ENCODE results near the gene DIAPH2. TPM values are rescaled to one million over a fixed set of nuclear protein-coding genes. Genes with fewer than 3 reads are reported as not detected.

DIAPH2 gene
- polyA plus RNA-seq, 1 experiment: 3.1 TPM

DNA sequence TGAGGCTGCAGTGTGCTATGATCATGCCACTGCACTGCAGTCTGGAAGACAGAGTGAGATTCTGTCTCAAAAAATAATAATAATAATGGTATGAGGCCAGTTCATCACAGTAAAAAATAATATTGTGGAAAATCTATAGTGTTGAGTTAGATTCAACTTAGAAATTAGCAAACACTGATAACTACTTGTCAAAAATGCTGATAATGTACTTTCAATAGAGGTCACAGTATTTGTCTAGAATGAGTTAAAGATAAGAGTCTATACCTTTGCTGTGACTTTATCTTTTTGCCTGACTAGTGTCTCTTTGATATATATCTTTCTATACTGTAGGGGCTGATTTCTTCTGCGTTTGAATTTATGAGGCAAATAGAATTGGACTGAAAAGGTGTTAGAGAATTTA, 629.7 kb downstream of the DIAPH2 start:
- POLR2A ChIA-PET: no interaction called here
- CTCF ChIA-PET: no interaction called here
- Histone ChIP-seq H3K4me3 (ENCODE audit: low read depth, low read length) (no peak overlapping the region), H3K27me3 (ENCODE audit: control insufficient read depth, insufficient read depth, low read length) (no peaks in the 10 kb centered on the region), H3K36me3 (ENCODE audit: control insufficient read depth, insufficient read depth, low read length) (no peaks in the 10 kb centered on the region)
- TF ChIP-seq, protein P1, sequence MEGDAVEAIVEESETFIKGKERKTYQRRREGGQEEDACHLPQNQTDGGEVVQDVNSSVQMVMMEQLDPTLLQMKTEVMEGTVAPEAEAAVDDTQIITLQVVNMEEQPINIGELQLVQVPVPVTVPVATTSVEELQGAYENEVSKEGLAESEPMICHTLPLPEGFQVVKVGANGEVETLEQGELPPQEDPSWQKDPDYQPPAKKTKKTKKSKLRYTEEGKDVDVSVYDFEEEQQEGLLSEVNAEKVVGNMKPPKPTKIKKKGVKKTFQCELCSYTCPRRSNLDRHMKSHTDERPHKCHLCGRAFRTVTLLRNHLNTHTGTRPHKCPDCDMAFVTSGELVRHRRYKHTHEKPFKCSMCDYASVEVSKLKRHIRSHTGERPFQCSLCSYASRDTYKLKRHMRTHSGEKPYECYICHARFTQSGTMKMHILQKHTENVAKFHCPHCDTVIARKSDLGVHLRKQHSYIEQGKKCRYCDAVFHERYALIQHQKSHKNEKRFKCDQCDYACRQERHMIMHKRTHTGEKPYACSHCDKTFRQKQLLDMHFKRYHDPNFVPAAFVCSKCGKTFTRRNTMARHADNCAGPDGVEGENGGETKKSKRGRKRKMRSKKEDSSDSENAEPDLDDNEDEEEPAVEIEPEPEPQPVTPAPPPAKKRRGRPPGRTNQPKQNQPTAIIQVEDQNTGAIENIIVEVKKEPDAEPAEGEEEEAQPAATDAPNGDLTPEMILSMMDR (IDR thresholded peaks at IDR 0.05; ENCODE audit: insufficient read depth, low read depth, low read length): no peak
- DNase-seq (ENCODE audit: low read depth): no peak

DNA sequence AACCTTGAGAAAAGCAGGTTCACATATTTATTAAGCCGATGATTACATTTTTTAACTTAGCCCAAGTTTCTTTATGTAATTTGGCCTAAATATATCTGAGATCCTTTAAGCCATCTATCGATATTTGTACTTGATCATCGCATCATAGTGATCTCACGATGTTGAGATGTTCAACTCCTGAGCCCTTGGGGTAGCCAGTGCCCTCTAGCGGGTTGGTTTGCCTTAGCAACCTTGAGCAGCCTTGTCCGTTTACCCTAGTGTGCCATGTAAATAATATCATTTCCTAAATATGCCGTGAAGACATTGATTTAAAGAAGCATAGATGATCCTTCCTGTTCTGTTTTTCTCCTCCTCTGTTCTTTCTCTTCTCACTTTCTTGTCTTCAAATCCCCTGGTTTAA, 631.3 kb downstream of the DIAPH2 start:
- DNase-seq (ENCODE audit: low read depth): no peak
- Histone ChIP-seq H3K4me3 (ENCODE audit: low read depth, low read length) (no peak overlapping the region), H3K36me3 (ENCODE audit: control insufficient read depth, insufficient read depth, low read length) (no peaks in the 10 kb centered on the region), H3K27me3 (ENCODE audit: control insufficient read depth, insufficient read depth, low read length) (no peaks in the 10 kb centered on the region)
- TF ChIP-seq, protein P1 (IDR thresholded peaks at IDR 0.05; ENCODE audit: insufficient read depth, low read depth, low read length): no peak
- POLR2A ChIA-PET: no interaction called here
- CTCF ChIA-PET: no interaction called here

DNA sequence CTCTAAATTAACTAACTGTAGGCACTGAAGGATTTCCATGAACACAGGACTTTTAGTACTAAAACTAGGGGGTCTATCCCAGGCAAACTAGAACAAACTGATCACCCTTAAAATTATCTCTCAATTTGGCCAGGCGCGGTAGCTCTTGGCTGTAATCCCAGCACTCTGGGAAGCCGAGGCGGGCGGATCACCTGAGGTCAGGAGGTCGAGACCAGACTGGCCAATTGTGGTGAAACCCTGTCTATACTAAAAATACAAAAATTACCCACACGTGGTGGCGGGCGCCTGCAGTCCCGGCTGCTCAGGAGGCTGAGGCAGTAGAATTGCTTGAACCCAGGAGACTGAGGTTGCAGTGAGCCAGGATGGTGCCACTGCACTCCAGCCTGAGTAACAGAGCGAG, 635.7 kb downstream of the DIAPH2 start:
- CTCF ChIA-PET: no interaction called here
- no peaks in the 10 kb centered on the region for H3K27me3 ChIP-seq (ENCODE audit: control insufficient read depth, insufficient read depth, low read length)

DNA sequence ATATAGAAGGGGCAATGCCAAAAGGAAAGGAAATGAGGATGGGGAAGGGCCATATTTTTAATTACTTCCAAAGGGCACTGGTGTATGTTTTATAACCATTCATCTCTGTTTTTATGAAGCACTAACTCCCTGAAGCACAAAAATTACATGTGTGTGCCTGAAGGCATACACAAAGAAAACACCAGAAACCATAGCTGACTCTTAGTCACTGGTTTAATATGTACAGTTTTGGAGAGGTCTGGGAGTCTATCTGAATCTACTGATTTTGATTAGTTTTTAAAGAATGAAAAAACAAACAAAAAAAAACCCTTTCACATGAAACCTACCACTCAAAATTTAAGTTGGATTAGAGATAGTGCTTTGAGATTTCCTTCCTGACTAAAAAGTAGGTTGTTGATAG, 637.8 kb downstream of the DIAPH2 start:
- no peak for DNase-seq (ENCODE audit: low read depth)
- Histone ChIP-seq H3K36me3 (ENCODE audit: control insufficient read depth, insufficient read depth, low read length) (no peaks in the 10 kb centered on the region), H3K27me3 (ENCODE audit: control insufficient read depth, insufficient read depth, low read length) (no peaks in the 10 kb centered on the region), H3K4me3 (ENCODE audit: low read depth, low read length) (no peak overlapping the region)
- ChIA-PET CTCF (no interaction called here), POLR2A (no interaction called here)
- TF ChIP-seq, protein P1 (IDR thresholded peaks at IDR 0.05; ENCODE audit: insufficient read depth, low read depth, low read length): no peak

More for the DNA sequence above, 635.7 kb downstream of the DIAPH2 start:
- DNase-seq (ENCODE audit: low read depth): no peak
- TF ChIP-seq, protein P1 (IDR thresholded peaks at IDR 0.05; ENCODE audit: insufficient read depth, low read depth, low read length): no peak
- POLR2A ChIA-PET: no interaction called here
- Histone ChIP-seq H3K4me3 (ENCODE audit: low read depth, low read length) (no peak overlapping the region), H3K36me3 (ENCODE audit: control insufficient read depth, insufficient read depth, low read length) (no peaks in the 10 kb centered on the region)

DNA sequence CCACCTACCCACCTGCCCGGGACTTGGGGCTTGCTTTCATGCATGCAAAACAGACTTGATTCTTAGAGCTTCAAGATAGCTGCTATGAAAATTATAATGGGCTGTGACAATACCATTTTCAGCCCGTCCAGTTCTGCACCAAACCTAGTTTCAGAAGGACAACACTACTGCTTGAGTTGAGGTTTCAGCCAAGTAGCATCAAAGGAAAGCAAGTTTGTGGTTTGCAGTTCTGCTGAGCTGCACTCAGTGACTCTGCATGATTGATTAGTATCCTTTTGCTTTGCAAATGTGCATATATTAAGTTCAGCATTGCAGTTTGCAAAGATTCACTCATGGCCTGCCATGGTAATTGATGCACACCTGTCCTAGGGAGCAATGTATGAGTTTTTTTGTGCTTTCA, 641.8 kb downstream of the DIAPH2 start:
- no peaks in the 10 kb centered on the region for H3K36me3 ChIP-seq (ENCODE audit: control insufficient read depth, insufficient read depth, low read length)
- H3K4me3 ChIP-seq (ENCODE audit: low read depth, low read length): no peak overlapping the region
- TF ChIP-seq, protein P1 (IDR thresholded peaks at IDR 0.05; ENCODE audit: insufficient read depth, low read depth, low read length): no peak
- POLR2A ChIA-PET: no interaction called here
- DNase-seq (ENCODE audit: low read depth): no peak
- CTCF ChIA-PET: no interaction called here
- no peaks in the 10 kb centered on the region for H3K27me3 ChIP-seq (ENCODE audit: control insufficient read depth, insufficient read depth, low read length)
